Left lung (tissue), 10 donors: ENCODE data around the gene DPF1. TPM values are rescaled to one million over a fixed set of nuclear protein-coding genes. Genes with fewer than 3 reads are reported as not detected.

Experiments used
- ATAC-seq: fragments of 200-7000 bp; cut with Tn5 transposase; one replicate; pipeline ENCODE4 v1.9.1; 2020; ENCODE audit warnings: moderate library complexity
- DNase-seq, 4 donors: peaks; one replicate each; pipeline ENCODE4 v3.0.0-alpha.2; 2013 to 2020
- H3K27ac ChIP-seq, 2 donors: fragments of 200-600 bp; sonication (generic) in 1 of 2; one replicate each; pipeline versions ENCODE4 v1.5.0 to v1.8.0; 2020 to 2021
- H3K27me3 ChIP-seq, 2 donors: fragments of 200-600 bp; sonication (generic) in 1 of 2; one replicate each; pipeline versions ENCODE4 v1.5.0 to v1.8.0; 2020 to 2021
- H3K36me3 ChIP-seq, 2 donors: fragments of 200-600 bp; sonication (generic) in 1 of 2; one replicate each; pipeline versions ENCODE4 v1.5.0 to v1.8.0; 2020 to 2021
- H3K4me1 ChIP-seq, 2 donors: fragments of 200-600 bp; one replicate each; pipeline ENCODE4 v1.8.0; 2021
- H3K4me3 ChIP-seq, 2 donors: fragments of 200-600 bp; sonication (generic) in 1 of 2; one replicate each; pipeline versions ENCODE4 v1.5.0 to v1.8.0; 2020 to 2021; ENCODE audit warnings: mild to moderate bottlenecking in 1 of 2
- H3K9me3 ChIP-seq, 2 donors: fragments of 200-600 bp; sonication (generic) in 1 of 2; one replicate each; pipeline versions ENCODE4 v1.5.0 to v1.8.0; 2020 to 2021
- intact Hi-C, 2 donors: fragments of 100-400 bp; cut with DNase I; formaldehyde crosslinking; loops; one replicate each; pipeline versions ENCODE4 v1.11.2 to v1.14.2; 2022
- polyA plus RNA-seq, 6 donors: library from polyadenylated mRNA; unstranded; fragments of 120-200 nt; gene quantifications; one replicate each; pipeline ENCODE4 v1.2.1, GENCODE V29; 2013; ENCODE audit not compliant: insufficient read length in 6 of 6
- total RNA-seq, 2 donors: library from RNA; stranded (reverse); fragmentation: NEBNext Ultra II Directional; extraction: Animal tissue kit (Norgen Biotek cat#: 25700); gene quantifications; one replicate each; pipeline ENCODE4 v1.2.1, GENCODE V29; 2021
- TF ChIP-seq, protein P1 (sequence below), 2 donors: fragments of 200-600 bp; sonication (generic) in 1 of 2; IDR thresholded peaks; one replicate each; pipeline versions ENCODE4 v1.5.0 to v1.8.0; 2021; ENCODE audit warnings: antibody characterized with exemption in 2 of 2
- donor health status: DM: no; HTN: yes; CAD: no.
- donor health status: DM: no; HTN: no; CAD: no.

The DPF1 gene
- total and polyA plus RNA-seq, 8 donors = 0.39 to 4.3 (median 2.9) TPM

DNA sequence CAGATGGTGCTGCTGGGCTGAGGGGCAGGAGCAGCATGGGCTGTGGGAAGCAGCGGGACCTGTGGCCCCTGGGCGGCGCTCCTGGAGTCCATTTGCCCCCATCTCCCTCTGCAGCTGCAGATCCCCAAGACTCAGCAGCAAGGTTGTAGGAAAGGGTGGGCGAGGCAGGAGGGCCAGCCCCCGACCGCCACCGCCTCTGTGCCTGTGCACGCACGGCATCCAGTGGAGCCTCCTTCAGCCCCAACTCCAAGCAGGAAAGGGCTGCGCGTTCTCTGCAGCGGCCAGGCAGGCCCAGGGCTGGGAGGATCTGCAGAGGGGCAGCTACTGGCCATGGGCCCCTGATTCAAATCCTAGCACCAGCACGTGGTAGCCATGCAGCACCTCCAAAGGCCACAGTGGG is 20.8 kb downstream of the DPF1 start:
- DNase-seq = no peak
- H3K27ac ChIP-seq = no peak overlapping the region
- peaks cover 0 to 2% of the 10 kb centered on the region in 2 donors for H3K27me3 ChIP-seq
- TF ChIP-seq, protein P1, sequence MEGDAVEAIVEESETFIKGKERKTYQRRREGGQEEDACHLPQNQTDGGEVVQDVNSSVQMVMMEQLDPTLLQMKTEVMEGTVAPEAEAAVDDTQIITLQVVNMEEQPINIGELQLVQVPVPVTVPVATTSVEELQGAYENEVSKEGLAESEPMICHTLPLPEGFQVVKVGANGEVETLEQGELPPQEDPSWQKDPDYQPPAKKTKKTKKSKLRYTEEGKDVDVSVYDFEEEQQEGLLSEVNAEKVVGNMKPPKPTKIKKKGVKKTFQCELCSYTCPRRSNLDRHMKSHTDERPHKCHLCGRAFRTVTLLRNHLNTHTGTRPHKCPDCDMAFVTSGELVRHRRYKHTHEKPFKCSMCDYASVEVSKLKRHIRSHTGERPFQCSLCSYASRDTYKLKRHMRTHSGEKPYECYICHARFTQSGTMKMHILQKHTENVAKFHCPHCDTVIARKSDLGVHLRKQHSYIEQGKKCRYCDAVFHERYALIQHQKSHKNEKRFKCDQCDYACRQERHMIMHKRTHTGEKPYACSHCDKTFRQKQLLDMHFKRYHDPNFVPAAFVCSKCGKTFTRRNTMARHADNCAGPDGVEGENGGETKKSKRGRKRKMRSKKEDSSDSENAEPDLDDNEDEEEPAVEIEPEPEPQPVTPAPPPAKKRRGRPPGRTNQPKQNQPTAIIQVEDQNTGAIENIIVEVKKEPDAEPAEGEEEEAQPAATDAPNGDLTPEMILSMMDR (IDR thresholded peaks at IDR 0.05) = no peak
- no peaks in the 10 kb centered on the region for H3K4me1 ChIP-seq
- H3K36me3 ChIP-seq = peaks cover 0 to 82% of the 10 kb centered on the region in 2 donors
- no peaks in the 10 kb centered on the region for H3K9me3 ChIP-seq
- intact Hi-C loops = no loop called here
- H3K4me3 ChIP-seq = no peak overlapping the region
- ATAC-seq = no peak

DNA sequence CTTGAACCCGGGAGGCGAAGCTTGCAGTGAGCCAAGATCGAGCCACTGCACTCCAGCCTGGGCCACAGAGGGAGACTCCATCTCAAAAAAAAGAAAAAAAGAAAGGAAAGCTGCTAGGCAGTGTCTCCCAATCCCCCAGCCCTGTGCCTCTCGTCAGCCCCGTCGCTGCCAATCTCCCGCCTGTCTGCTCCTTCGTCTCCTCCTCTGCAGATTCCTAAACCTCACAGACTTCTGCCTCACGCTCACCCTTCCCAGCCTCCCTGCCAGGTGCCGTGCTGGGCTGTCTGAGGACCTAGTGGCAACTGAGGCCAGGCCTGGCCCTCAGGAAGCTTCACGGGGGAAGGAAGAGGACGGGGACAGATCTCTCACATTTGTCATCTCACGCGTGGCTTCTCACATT is 21.5 kb downstream of the DPF1 start:
- DNase-seq = no peak
- intact Hi-C loops = no loop called here
- Histone ChIP-seq H3K4me1 (no peaks in the 10 kb centered on the region), H3K36me3 (peaks cover 0 to 83% of the 10 kb centered on the region in 2 donors), H3K27ac (no peak overlapping the region), H3K4me3 (no peak overlapping the region), H3K9me3 (no peaks in the 10 kb centered on the region), H3K27me3 (no peaks in the 10 kb centered on the region)
- no peak for ATAC-seq
- TF ChIP-seq, protein P1 (IDR thresholded peaks at IDR 0.05) = no peak

DNA sequence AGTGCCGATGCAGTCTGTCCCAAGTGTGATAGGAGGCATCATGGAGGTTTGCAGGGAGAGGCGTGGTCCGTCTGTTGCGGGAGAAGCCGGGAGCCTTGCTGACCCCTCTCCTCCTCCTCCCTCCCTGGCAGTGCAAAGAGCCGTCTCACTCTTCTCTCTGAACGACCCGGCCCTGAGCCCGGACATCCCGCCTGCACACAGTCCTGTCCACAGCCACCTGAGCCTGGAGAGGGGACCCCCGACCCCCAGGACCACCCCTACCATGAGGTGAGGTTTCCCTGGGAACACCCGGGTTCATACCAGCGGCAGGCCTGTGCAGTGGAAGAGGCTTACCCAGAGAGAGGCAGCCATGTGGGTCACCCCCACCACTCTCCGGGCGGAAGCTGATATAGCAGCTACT is 22.3 kb downstream of the DPF1 start:
- H3K27ac ChIP-seq = no peak overlapping the region
- DNase-seq (no peak), ATAC-seq (no peak)
- no peaks in the 10 kb centered on the region for H3K4me1 ChIP-seq
- H3K36me3 ChIP-seq = peaks cover 0 to 80% of the 10 kb centered on the region in 2 donors
- no peaks in the 10 kb centered on the region for H3K9me3 ChIP-seq
- H3K4me3 ChIP-seq = no peak overlapping the region
- TF ChIP-seq, protein P1 (IDR thresholded peaks at IDR 0.05) = no peak
- intact Hi-C loops = no loop called here
- H3K27me3 ChIP-seq = no peaks in the 10 kb centered on the region

GRCh38 chr19:38199340-38199739 is 24.7 kb downstream of the DPF1 start:
- Histone ChIP-seq H3K4me3 (no peak overlapping the region), H3K36me3 (peaks cover 0 to 66% of the 10 kb centered on the region in 2 donors), H3K27ac (no peak overlapping the region), H3K4me1 (no peaks in the 10 kb centered on the region), H3K27me3 (no peaks in the 10 kb centered on the region), H3K9me3 (no peaks in the 10 kb centered on the region)
- intact Hi-C loops = no loop called here
- ATAC-seq (no peak), DNase-seq (peak in 1 of 4 donors; percentile 35)
- TF ChIP-seq, protein P1 (IDR thresholded peaks at IDR 0.05) = no peak

DNA sequence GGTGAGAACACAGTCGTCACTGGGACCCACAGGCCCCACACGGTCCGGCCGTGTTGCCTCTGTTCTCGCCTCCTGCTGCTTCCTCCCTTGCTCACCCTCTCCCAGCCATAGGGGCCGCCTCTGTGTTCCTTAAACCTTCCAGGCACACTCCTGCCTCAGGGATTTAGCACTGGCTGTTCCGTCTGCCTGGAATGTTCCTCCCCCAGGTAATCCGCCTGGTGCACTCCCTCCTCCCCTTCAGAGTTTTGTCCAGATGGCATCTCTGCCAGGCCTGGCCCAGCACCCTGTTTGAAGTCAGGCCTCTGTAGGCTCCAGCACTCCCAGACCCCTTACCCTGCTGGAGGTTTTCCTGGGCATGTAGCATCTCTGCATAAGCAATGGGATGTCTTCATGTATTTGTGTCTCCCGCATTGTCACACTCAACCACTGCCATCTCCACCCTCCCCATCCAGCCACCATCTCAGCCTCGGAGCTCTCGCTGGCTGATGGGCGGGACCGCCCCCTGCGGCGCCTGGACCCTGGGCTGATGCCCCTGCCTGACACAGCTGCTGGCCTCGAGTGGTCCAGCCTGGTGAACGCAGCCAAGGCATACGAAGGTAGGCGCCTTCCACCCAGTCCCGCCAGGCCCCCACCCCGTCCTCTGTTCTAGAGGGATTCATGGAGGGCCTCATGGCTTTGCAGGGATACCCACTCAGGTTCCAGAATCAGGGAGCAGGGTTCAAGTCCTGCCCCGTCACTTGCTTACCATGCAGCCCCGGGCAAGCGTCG is 25.9 kb downstream of the DPF1 start:
- DNase-seq (peak in 1 of 4 donors; percentile 62), ATAC-seq (no peak)
- Histone ChIP-seq H3K36me3 (peaks cover 0 to 62% of the 10 kb centered on the region in 2 donors), H3K4me1 (no peaks in the 10 kb centered on the region), H3K4me3 (no peak overlapping the region), H3K27ac (no peak overlapping the region), H3K27me3 (no peaks in the 10 kb centered on the region), H3K9me3 (no peaks in the 10 kb centered on the region)
- intact Hi-C loops = no loop called here
- TF ChIP-seq, protein P1 (IDR thresholded peaks at IDR 0.05) = no peak
